Activated naive CD8-positive, alpha-beta T cell treated with anti-CD3 and anti-CD28 coated beads, Interleukin-2, amount 10 ng/mL, durations not matched to agents 7 days and 5 days (primary cell): Measurements from ENCODE around the gene JAG2. TPM values are rescaled to one million over a fixed set of nuclear protein-coding genes. Genes with fewer than 3 reads are reported as not detected.

ENCODE experiments used
- ATAC-seq: fragments of 150-1000 bp; cut with Tn5 transposase; one replicate; pipeline ENCODE4 v1.10.0; 2021; ENCODE audit warnings: low read depth, moderate library complexity
- POLR2A ChIA-PET: fragments of 350-600 bp; sonication (Branson Sonifier 250); formaldehyde crosslinking; loops from one replicate; lab custom pipeline; 2021; ENCODE audit warnings: antibody characterized with exemption; lab: Charles Lee
- DNase-seq: peaks from one replicate; pipeline ENCODE4 v3.0.0; 2021
- H3K27ac Mint-ChIP-seq: one replicate; pipeline ENCODE4 v1.8.0; 2022; ENCODE audit warnings: mild to moderate bottlenecking, mixed read lengths
- H3K27me3 Mint-ChIP-seq: one replicate; pipeline ENCODE4 v1.8.0; 2022; ENCODE audit warnings: mild to moderate bottlenecking, moderate library complexity, mixed read lengths
- H3K36me3 Mint-ChIP-seq: one replicate; pipeline ENCODE4 v1.8.0; 2021; ENCODE audit warnings: mild to moderate bottlenecking, mixed read lengths
- H3K4me1 Mint-ChIP-seq: one replicate; pipeline ENCODE4 v1.8.0; 2021; ENCODE audit warnings: mixed read lengths
- H3K4me3 Mint-ChIP-seq: one replicate; pipeline ENCODE4 v1.8.0; 2022; ENCODE audit warnings: mild to moderate bottlenecking, moderate library complexity, mixed read lengths
- H3K9me3 Mint-ChIP-seq: one replicate; pipeline ENCODE4 v1.8.0; 2021; ENCODE audit warnings: mixed read lengths
- total RNA-seq, 2 experiments: library from RNA; stranded (reverse); gene quantifications; one replicate each; pipeline ENCODE4 v1.2.3, GENCODE V29; 2021

The JAG2 gene
- total RNA-seq, 2 experiments from 2014 or later = 1.8 to 3.2 TPM

DNA sequence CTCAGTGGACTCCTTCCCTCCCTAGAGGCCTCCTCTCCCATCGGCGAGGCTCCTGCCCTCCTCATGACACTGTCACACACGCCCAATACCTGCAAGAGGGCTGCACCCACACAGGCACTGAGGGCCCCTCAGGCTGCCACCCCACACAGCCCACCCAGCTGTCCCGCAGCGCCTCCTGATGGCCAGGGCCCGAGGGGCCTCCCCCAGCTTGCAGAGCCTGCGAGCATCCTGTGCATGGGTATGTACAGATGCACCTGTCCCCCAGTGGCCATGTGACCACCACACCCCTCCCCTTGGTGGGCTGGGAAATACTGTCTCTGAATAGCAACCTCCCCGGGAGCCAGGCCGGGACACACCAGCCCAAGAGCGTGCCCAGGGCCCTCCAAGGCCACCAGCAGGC lies 31.5 kb upstream of the JAG2 start:
- no peak overlapping the region for H3K27ac Mint-ChIP-seq
- peaks cover 19% of the 10 kb centered on the region for H3K27me3 Mint-ChIP-seq
- H3K9me3 Mint-ChIP-seq = no peaks in the 10 kb centered on the region

DNA sequence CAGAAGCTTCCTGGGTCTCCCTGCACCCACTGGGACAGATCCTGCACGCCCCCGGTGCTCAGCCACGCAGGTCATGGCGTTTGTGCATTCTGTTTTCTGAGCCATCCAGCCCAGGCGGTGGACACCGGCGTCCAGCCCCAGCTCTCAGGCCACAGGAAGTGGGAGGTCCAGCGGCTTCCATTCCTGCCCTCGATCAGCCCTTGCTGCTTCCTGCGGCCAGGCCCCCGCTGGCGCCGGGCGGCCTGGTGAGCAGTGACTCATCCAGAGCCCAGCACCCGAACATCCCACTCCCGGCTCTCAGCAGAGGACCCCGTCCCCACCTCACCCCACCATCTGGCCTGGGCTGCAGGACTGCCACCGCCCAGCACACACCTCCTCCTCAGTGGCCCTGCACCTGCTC lies 30.5 kb upstream of the JAG2 start:
- DNase-seq = no peak
- no peaks in the 10 kb centered on the region for H3K36me3 Mint-ChIP-seq
- POLR2A ChIA-PET = no interaction called here
- H3K27me3 Mint-ChIP-seq = peaks cover 23% of the 10 kb centered on the region
- no peaks in the 10 kb centered on the region for H3K9me3 Mint-ChIP-seq
- peak overlapping the region; percentile 48 for H3K27ac Mint-ChIP-seq
- ATAC-seq = no peak
- H3K4me3 Mint-ChIP-seq = no peak overlapping the region
- H3K4me1 Mint-ChIP-seq = peaks cover 28% of the 10 kb centered on the region

More for the DNA sequence above, 31.5 kb upstream of the JAG2 start:
- Mint-ChIP-seq H3K36me3 (no peaks in the 10 kb centered on the region), H3K4me3 (no peak overlapping the region), H3K4me1 (peaks cover 23% of the 10 kb centered on the region)
- ATAC-seq = no peak
- POLR2A ChIA-PET = no interaction called here
- DNase-seq = no peak

DNA sequence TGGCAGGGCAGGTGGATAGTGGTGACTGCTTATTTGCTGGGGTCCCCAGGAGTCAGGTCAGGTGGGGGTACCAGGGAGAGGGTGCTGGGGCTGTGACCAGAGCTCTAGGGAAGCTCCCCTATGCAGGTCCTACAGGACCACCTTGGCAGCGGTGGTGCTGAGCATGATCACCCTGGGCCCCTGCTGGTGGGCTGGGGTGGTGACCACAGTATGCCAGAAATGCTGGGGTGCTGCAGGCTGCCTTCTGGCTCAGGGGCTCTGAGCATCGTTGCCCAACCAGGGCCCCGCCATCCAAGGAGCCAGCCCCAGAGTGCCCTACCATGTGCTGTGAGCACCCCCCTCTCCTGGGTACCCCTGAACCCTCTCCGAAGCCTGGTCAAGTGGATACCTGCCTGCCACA lies 30.0 kb upstream of the JAG2 start:
- DNase-seq = no peak
- Mint-ChIP-seq H3K4me3 (no peak overlapping the region), H3K4me1 (peaks cover 33% of the 10 kb centered on the region), H3K9me3 (no peaks in the 10 kb centered on the region), H3K36me3 (no peaks in the 10 kb centered on the region), H3K27me3 (peaks cover 23% of the 10 kb centered on the region), H3K27ac (no peak overlapping the region)
- POLR2A ChIA-PET = no interaction called here
- ATAC-seq = no peak

DNA sequence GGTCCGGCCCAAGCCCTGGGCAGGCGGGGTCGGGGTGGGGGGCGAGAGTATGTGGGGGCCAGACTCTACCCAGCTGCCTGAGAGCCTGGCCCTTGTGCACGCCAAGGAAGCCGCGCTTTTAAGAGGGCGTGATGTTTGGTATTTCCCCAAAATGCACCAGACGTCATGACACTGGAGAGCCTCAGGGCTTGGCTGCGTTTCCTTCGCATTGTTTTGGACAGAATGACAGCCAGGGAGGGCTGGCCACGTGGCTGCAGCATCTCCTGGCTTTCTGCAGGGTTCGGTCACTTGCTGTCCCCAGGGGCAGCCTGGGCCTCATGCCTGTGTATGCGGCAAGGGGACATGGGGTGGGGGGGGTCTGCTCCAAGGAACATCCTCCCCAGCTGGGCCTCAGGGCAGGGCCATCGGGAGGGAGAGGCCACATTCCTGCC lies 28.6 kb upstream of the JAG2 start:
- DNase-seq (no peak), ATAC-seq (no peak)
- H3K27me3 Mint-ChIP-seq = peaks cover 23% of the 10 kb centered on the region
- no peaks in the 10 kb centered on the region for H3K36me3 Mint-ChIP-seq
- no peak overlapping the region for H3K4me3 Mint-ChIP-seq
- POLR2A ChIA-PET = no interaction called here
- no peaks in the 10 kb centered on the region for H3K9me3 Mint-ChIP-seq
- peaks cover 32% of the 10 kb centered on the region for H3K4me1 Mint-ChIP-seq
- H3K27ac Mint-ChIP-seq = no peak overlapping the region

DNA sequence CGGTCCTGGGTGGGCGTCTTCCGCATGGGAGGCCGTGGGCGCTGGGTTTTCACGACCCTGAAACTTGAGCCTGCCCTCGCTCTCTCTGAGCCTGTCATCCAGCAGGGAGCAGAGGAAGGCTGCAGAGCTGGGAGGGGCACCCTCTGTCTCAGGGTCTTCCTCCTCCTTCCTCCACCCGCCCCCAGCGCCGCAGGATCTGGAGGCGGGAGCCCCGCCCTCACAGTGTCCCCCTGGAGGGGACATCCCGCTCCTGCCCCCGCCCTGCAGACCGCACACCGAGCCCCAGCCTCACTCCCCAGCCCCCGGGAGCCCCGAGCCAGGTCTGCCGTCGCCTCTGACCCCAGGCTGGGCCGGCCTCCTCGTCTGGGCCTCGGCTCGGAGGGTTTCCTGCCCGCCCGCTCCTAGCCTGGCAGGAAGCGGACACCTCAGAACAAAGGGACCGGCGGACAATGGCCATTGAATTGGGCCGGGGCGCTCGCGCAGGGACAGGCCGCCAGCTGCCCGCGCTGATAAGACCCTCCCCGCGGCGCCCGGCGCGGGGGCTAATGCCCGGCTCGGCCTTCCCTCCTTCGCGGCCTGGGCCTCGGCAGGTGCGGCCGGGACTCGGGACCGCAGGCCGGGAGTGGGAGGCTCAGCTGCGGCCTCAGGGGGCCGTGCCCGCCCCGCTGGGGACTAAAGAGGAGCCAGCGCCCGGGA lies 27.8 kb upstream of the JAG2 start:
- ATAC-seq = no peak
- POLR2A ChIA-PET = interaction anchor here (0.5 kb wide), 1 partner anchor 18 kb away, joined by 3 read pairs; no protein-coding TSS in a partner anchor
- peaks cover 23% of the 10 kb centered on the region for H3K27me3 Mint-ChIP-seq
- no peaks in the 10 kb centered on the region for H3K36me3 Mint-ChIP-seq
- no peak for DNase-seq
- H3K27ac Mint-ChIP-seq = no peak overlapping the region
- H3K4me1 Mint-ChIP-seq = peaks cover 26% of the 10 kb centered on the region
- no peak overlapping the region for H3K4me3 Mint-ChIP-seq
- no peaks in the 10 kb centered on the region for H3K9me3 Mint-ChIP-seq

DNA sequence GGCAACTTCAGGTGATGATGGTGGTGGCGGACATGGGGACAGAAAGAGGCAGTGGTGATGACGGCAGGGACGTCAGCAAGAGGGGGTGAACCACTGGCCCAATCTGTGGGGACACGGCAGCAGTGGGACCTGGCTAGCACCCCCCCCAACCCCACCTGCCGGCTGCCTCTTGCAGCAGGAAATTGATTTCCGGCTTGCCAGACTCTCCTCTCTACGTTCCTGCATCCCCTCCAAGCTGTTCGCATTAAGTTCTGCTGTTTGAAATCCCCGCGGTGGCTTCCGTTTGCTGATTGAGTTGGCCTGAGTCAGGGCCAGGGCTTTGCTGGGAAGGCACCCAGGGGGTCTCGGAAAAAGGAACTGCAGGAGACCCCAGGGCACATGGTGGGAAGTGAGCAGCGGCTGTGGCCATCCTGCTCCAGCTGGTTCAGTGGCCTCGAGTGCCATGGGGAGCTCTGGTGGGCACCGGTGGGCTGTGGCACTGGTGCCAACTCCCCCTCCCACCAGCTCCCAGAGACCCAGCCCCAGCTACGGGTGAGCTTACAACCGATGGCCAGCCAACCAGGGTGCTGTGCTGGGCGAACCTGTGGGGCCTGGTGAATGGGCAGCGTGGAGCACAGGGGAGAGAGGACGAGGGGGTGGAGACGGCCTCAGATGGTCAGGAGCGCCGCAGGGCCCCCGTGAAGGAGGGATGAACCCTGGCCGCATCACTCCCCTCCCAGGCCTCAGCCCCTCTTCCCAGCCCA lies 27.1 kb upstream of the JAG2 start:
- no peak overlapping the region for H3K27ac Mint-ChIP-seq
- H3K4me3 Mint-ChIP-seq = no peak overlapping the region
- peaks cover 26% of the 10 kb centered on the region for H3K4me1 Mint-ChIP-seq
- ATAC-seq (no peak), DNase-seq (no peak)
- H3K36me3 Mint-ChIP-seq = no peaks in the 10 kb centered on the region
- POLR2A ChIA-PET = no interaction called here
- peaks cover 23% of the 10 kb centered on the region for H3K27me3 Mint-ChIP-seq
- no peaks in the 10 kb centered on the region for H3K9me3 Mint-ChIP-seq

DNA sequence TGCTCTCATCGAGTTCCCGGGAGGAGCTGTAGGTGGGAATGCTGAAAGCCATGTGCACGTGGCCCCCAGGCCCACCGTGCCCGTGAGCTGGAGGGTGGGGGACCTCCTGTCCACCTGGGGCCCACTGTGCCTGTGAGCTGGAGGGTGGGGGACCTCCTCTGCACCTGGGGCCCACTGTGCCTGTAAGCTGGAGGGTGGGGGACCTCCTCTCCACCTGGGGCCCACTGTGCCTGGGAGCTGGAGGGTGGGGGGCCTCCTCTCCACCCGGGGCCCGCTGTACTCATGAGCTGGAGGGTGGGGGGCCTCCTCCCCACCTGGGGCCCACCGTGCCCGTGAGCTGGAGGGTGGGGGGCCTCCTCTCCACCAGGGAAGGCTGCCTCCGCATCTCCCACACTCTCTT lies 26.5 kb upstream of the JAG2 start:
- Mint-ChIP-seq H3K27ac (no peak overlapping the region), H3K9me3 (no peaks in the 10 kb centered on the region), H3K4me1 (peaks cover 26% of the 10 kb centered on the region), H3K36me3 (no peaks in the 10 kb centered on the region), H3K27me3 (peaks cover 23% of the 10 kb centered on the region), H3K4me3 (no peak overlapping the region)
- POLR2A ChIA-PET = interaction anchor here (1.5 to 1.6 kb wide), 2 partner anchors 98 to 106 kb away, joined by 3 to 8 read pairs; partner anchors contain the start of gene BRF1
- ATAC-seq = no peak
- DNase-seq = no peak

DNA sequence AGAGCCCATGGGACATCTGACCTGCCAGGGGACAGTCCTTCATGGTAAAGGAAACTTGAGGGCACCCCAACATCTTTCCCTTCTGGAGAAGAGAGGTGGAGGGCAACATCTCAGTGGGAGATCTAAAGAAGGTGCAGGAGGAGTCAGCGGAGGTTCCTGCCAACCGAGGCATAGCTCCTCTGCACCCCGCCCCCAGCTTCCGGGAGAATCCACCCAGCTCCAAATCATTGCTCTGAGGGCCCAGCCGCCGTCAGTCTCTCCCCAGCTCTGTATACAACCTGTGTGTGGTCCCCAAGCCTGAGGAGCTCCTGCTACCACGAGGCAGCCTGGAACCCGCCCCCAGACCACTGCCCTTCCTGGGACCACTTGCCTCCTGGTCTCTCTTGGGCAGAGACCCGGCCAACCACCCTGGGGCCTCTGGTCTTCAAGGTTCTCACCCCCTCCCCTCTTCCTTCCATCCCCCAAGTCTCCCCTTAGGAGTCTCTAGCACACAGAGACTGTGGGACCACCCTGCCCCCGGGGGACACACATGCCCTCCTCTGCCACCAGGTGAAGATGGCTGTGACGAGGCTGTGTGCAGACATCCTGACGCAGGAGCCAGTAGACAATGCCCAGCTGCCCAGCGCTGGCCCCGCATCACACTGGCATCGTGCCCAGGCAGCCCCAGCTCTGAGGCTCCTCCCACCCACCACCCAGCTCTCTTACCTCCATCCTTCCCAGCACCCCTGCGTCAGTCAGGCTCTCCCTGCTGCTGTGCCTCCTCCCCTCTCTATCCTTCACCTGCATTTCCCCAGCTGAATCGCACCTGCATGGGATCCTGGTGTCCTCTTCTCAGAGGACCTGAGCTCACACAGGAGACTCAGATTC lies 25.6 kb upstream of the JAG2 start:
- POLR2A ChIA-PET = interaction anchor here (1.0 to 1.6 kb wide), 8 partner anchors 10 to 107 kb away, joined by 3 to 8 read pairs (median 4); partner anchors contain the start of gene BRF1
- Mint-ChIP-seq H3K4me1 (peaks cover 22% of the 10 kb centered on the region), H3K27me3 (peaks cover 23% of the 10 kb centered on the region), H3K4me3 (peak overlapping the region; percentile 56), H3K36me3 (no peaks in the 10 kb centered on the region), H3K9me3 (peaks cover under 1% of the 10 kb centered on the region), H3K27ac (peak overlapping the region; percentile 77)
- DNase-seq = peak; percentile 66
- peak; percentile 50 for ATAC-seq

DNA sequence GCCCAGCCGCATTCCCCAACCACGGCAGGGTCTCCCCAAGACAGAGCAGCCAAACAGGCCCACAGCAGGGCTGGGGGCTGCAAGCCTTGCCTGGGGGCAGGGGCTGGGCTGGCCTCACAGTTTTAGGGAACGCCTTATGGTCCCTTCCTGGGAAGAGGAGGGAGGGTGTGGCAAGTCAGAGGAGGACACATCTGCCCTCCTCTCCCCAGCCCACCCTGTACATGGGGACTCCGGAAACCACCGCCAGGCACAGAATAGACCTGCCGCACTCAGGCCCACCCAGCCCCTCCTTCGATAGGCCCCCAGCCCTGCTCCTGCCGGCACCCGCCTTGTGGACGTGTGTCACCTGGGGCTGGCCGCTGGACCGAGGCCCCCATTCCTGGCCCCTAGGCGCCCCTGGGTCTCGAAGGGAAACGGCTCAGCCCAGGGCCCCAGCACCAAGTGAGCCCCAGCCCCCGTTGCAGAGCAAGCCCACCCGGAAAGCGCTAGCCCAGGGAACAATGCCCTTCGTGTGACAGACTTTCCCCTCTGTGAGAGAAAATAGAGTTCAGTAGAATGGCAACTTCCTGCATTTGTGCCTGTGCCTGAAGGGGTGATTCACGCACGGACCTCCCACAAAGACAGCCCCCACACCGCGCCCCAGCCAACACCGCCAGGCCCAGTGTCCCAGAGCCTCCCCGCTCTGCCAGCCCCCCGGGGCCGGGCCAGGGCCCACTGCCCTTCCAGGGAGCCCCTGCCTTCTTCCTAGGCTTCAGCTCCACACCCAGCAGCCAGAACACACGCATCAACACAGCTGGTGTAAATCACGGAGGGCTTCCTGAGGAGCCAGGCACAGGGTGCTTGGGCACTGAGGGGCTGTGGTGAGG lies 24.5 kb upstream of the JAG2 start:
- Mint-ChIP-seq H3K36me3 (peaks cover 2% of the 10 kb centered on the region), H3K4me1 (peaks cover 22% of the 10 kb centered on the region), H3K27me3 (peaks cover 17% of the 10 kb centered on the region), H3K27ac (peak overlapping the region; percentile 73), H3K9me3 (peaks cover 8% of the 10 kb centered on the region), H3K4me3 (peak overlapping the region; percentile 32)
- POLR2A ChIA-PET = interaction anchor here (1.0 to 1.6 kb wide), 7 partner anchors 9 to 108 kb away, joined by 3 to 8 read pairs (median 4); partner anchors contain the start of gene BRF1
- ATAC-seq = peak; percentile 57
- peak; percentile 57 for DNase-seq

DNA sequence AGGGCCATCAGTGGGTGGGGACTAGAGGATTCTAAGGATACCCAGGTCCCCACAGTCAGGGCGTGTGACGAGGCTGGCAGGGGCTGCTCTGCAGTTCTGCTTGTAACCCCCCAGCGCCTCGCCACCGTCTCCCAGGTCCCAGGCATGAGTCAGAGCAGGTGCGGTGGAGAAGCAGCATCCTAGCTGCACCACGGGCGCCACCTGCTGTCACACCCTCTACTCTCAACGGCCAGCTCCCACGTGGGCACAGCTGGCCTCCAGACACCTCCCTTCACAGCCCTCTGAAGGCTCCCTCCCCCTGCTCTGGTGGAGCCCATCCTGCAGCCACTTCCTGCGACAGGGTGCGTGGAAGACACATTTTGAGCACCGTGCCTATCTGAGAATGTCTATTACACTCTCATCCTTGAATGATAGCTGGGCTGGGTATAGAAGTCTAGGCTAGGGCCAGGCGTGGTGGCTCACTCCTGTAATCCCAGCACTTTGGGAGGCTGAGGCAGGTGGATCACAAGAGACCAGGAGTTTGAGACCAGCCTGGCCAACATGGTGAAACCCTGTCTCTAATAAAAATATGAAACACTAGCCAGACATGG lies 19.5 kb upstream of the JAG2 start:
- H3K27ac Mint-ChIP-seq = no peak overlapping the region
- POLR2A ChIA-PET = no interaction called here
- no peak overlapping the region for H3K4me3 Mint-ChIP-seq
- peaks cover 4% of the 10 kb centered on the region for H3K4me1 Mint-ChIP-seq
- H3K36me3 Mint-ChIP-seq = peaks cover 2% of the 10 kb centered on the region
- peak; percentile 25 for ATAC-seq
- DNase-seq = no peak
- H3K9me3 Mint-ChIP-seq = peaks cover 8% of the 10 kb centered on the region
- no peaks in the 10 kb centered on the region for H3K27me3 Mint-ChIP-seq

DNA sequence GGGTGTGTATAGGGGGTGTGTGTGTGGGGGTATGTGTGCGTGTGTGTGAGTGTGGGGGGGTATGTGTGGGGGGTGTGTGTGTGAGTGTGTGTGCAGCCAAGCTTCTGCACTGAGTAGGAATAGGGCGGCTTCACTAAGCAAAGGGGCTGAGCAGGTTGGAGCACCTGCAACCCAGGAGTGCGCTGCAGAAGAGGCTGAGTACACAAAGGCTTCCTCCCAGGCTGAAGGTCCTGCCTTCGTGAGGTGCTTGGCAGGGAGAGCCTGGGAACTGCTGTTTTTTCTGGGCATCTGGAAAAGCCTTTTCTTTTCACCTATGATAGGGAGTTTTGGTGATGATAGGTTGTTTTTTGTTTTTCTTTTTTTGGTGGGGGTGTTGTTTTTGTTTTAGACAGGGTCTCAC lies 18.5 kb upstream of the JAG2 start:
- no peaks in the 10 kb centered on the region for H3K27me3 Mint-ChIP-seq
- peaks cover 2% of the 10 kb centered on the region for H3K36me3 Mint-ChIP-seq
- no peak overlapping the region for H3K4me3 Mint-ChIP-seq
- H3K9me3 Mint-ChIP-seq = peaks cover 8% of the 10 kb centered on the region
- POLR2A ChIA-PET = no interaction called here
- DNase-seq (no peak), ATAC-seq (no peak)
- H3K4me1 Mint-ChIP-seq = peaks cover 6% of the 10 kb centered on the region
- H3K27ac Mint-ChIP-seq = no peak overlapping the region

DNA sequence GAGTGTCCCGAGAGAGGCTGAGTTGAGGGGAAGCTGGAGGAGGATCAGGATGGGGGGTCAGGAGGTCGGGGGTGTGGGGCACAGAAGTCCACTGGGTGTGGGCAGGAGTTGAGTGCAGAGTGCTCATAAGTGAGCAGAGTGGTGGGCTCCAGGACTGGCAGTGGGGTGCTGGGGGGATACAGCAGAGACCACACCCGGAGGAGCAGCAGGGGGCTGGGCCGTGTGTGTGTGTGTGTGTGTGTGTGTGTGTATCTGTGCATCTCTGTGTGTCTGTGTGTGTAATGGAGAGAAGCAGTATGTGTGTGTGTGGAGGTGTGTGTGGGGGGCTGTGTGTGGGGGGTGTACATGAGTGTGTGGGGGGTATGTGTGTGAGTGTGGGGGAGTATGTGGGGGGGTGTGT lies 17.4 kb upstream of the JAG2 start:
- H3K9me3 Mint-ChIP-seq = peaks cover 8% of the 10 kb centered on the region
- ATAC-seq (no peak), DNase-seq (no peak)
- no peak overlapping the region for H3K4me3 Mint-ChIP-seq
- peaks cover 9% of the 10 kb centered on the region for H3K4me1 Mint-ChIP-seq
- POLR2A ChIA-PET = no interaction called here
- H3K27me3 Mint-ChIP-seq = no peaks in the 10 kb centered on the region
- peaks cover 2% of the 10 kb centered on the region for H3K36me3 Mint-ChIP-seq
- no peak overlapping the region for H3K27ac Mint-ChIP-seq
